ENCODE measurements around the gene TNFRSF8.

DNA sequence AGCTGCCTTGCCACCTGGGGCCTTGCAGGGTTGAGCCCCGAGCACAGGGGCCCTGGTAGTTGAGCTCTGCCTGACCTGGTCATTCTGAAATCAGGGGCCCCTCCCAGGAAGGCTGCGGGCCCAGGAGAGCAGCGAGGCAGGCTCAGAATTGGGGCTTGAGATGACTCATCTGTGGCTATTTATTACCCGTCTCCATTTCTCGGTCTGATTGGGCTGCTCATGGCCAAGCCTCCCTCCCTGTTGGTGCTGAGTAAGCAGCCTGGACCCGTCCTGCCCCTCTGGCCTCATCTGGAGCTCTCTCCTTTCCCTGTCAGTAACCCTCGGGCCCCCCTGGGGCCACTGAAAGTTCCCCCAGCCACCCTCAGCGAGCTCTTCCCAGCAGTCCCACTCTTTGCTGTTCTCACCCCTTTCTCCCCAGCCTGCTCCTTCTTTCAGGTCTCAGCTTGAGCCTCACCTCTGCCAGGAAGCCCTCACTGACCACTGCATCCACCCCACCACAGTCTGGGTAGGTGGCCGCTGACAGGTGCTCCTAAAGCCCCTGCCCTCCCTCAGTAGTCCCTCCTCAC is 11.0 kb upstream of the TNFRSF8 start:
- TF ChIP-seq USF2 (IDR thresholded peaks at IDR 0.05; ENCODE audit: low read depth, low read length) (no peak), POLR2A (IDR thresholded peaks at IDR 0.05; ENCODE audit: low read depth, low read length) (no peak), CTCF (conservative IDR thresholded peaks at IDR 0.05; ENCODE audit: low read depth, low read length) (no peak), RAD21 (IDR thresholded peaks at IDR 0.05; ENCODE audit: low read length) (no peak), MAFK (IDR thresholded peaks at IDR 0.05; ENCODE audit: low read depth, low read length) (peak; percentile 88), CEBPB (IDR thresholded peaks at IDR 0.05; ENCODE audit: low read depth, low read length) (no peak)

Data from IMR-90 (cell line).